Mammary epithelial cell (primary cell): ENCODE measurements around the gene THRAP3.

Experiments
- CTCF ChIP-seq, 2 donors: IDR thresholded peaks in 1 of 2; conservative IDR thresholded peaks in 1 of 2; 2 replicates each; pipeline ENCODE4 v1.5.1; 2011 to 2012; ENCODE audit warnings: inconsistent platforms in 2 of 2, low read length in 2 of 2, mild to moderate bottlenecking in 2 of 2, control low read depth in 1 of 2, low read depth in 1 of 2; ENCODE audit not compliant: insufficient read depth in 1 of 2; ENCODE audit errors: extremely low read depth in 1 of 2
- EZH2 ChIP-seq: IDR thresholded peaks from 2 replicates; pipeline ENCODE4 v1.6.1; 2012; ENCODE audit warnings: low read length, inconsistent platforms, borderline replicate concordance

GRCh38 chr1:36231191-36231590, 6.9 kb downstream of the THRAP3 start:
- TF ChIP-seq CTCF (conservative IDR thresholded peaks at IDR 0.05 in 1 of 2, IDR thresholded peaks at IDR 0.05 in 1 of 2; ENCODE audit: extremely low read depth in 1 of 2, insufficient read depth in 1 of 2, low read depth in 1 of 2, low read length in 2 of 2) = no peak
- no peak for TF ChIP-seq EZH2
